Measurements from ENCODE around the gene NOX4. TPM values are rescaled to one million over a fixed set of nuclear protein-coding genes. Genes with fewer than 3 reads are reported as not detected.
"Not testable (repeated sequence)": the region's sequence is repeated elsewhere in the genome, so short reads cannot be mapped to it uniquely, and the experiment has no call there.

The NOX4 gene
- polyA plus RNA-seq, 1 donor = 62.9 TPM

DNA sequence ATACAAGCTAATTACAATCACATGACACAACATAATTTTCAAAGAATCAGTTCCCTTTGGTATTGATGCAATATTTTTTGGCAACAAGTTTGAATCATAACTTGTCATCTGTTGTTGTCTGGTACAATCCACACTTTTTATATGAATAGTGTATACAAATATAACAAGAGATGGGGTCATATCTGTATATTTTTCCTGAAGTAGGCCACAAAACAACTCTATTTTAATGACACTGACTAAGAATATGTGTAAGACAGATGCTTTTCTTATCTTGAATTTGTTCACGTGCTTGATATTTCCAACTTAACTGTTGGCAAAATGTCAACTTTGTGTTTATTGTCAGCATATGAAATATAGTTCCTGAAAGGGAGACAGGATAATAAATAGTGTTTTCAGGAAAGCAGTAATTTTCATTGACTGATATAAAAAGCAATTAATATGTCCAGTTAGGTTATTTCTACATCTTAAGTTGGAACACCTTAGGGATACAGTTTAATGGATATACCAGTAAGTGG is 27.9 kb downstream of the NOX4 start:
- DNase-seq = peak; percentile 30

DNA sequence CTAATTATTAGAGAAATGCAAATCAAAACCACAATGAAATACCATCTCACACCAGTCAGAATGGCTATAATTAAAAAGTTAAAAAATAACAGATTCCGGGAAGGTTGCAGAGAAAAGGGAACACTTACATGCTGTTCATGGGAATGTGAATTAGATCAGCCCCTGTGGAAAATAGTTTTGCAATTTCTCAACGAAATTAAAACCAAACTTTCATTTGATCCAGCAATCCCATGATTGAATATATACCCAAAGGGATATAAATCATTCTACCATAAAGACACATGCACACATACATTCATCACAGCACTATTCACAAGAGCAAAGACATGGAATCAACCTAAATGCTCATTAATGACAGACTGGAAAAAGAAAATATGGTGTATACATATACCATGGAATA is 32.5 kb downstream of the NOX4 start:
- DNase-seq = no peak

DNA sequence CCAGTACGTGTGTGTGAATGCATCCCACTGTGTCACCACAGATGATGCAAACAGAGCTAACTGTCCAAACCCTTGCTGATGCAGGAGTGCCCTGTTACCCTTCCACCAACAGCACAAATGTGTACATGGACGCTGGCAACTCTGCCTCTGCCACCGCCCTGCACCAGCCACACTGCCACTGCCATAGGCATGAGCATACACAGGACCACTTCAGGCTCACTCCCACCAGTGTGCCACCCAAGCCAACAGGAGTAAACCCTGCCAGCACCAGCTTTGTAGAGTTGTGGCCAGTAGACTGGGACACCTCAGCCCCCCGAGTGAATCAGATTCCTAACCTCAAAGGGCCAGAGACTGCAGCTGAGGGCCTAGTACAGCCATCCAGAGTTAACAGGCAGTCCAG is 34.0 kb downstream of the NOX4 start:
- DNase-seq = no peak

DNA sequence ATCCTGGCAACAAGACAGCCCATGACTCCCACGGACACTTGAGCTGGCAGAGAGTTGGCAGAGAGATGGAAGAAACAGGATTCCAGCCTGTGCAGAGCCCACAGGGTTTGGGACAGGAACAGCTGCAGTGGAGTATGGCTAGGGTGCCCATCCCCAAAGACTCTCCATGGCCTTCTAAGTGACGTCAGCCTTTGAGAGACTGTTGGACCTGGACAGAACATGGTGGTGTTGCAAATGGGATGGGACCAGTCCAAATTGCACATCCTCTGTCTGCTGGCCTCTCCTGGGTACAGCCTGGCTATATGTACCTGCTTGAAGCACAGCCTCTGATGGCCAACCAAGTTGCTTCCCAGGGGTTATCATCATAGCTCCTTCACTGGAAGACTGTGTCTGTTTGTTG is 34.5 kb downstream of the NOX4 start:
- DNase-seq = no peak

DNA sequence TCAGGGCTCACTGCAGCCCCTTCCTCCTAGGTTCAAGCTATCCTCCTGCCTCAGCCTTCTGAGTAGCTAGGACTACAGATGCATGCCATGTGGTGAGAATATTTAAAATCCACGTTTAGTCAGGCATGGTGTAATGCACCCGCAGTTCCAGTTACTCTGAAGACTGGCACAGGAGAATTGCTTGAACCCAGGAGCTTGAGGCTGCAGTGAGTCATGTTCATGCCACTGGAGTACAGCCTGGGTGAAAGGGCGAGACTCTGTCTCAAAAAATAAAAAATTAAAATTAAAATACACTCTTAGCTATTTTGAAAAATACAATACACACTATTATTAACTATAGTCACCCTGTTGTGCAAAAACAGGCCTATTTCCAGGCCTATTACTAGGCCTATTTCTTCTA is 38.4 kb downstream of the NOX4 start:
- no peak for DNase-seq

DNA sequence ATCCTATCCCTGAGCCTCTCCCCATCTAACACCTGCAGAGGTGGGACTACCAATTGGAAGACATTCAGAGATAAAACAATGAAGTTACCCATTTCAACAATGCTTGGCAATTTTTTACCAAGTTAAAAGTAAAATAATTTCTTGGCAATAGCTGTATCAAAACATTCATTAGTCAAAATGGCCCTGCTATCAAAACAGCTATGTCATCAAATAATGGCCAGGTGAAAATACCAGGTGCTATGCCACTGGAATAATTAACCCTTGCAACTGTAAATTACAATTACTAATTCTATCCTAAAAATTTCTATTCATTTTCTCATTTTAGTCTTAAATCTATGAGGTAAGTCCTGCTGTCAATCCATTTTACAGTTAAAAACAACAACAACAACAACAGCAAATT is 43.3 kb downstream of the NOX4 start:
- DNase-seq = no peak

DNA sequence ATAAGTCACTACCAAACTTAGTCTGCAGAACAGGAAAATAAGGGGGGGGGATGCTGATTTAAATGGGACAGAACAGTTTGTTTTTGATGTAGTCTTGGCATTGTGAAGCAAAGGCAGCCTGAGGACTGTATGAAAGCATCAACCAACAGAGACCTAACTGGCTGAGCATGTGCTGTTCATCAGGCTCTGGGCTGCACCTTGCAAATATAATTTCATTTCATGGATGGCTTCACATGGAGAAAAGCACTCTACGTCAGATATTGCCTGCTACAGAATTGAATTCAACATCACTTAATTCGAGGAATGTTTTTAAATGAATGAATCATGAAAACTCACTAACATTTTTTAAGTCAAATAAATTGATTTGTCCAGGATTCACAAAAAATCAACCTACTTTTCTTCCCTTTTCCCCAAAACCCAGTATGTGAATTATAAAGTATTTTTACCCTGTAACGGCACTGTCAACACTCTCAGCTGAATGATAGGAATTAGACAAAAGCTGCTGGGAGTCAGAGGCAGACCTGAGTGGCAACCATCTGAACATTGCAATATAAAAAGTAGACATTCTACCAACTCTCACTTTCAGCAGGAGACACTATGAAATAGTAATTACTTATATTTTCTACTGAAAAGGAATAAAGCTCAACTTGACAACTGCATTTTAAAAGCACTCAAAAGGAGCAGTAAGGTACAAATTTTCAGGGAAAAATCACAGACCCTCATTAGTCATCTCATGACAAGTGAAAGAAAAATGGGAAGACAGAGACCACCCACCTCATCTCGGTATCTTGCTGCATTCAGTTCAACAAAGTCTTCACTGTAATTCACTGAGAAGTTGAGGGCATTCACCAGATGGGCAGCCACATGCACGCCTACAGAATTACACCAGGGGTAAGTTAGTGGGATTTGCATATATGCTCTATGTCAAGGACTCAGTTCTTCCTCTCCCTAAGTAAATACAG is 47.5 kb downstream of the NOX4 start:
- DNase-seq = no peak

DNA sequence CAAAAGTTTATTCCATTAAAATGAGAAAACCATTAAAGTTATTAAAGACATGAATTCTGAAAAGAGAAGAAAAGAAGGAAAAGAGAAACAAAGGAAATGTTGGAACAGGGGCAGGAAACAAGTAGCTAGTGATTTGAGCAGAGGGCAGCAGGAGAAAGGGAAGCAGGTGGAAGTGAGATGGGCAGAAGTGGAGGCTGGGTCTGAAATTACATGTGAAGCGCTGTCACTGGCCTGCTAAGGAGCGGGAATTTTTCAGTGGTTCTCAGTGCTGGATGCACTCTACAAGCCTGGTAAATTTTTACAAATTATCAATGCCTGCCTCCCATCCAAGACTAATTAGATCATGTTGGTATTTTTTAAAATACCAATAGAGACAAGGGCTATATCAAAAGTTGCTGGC is 48.4 kb downstream of the NOX4 start:
- DNase-seq = no peak

DNA sequence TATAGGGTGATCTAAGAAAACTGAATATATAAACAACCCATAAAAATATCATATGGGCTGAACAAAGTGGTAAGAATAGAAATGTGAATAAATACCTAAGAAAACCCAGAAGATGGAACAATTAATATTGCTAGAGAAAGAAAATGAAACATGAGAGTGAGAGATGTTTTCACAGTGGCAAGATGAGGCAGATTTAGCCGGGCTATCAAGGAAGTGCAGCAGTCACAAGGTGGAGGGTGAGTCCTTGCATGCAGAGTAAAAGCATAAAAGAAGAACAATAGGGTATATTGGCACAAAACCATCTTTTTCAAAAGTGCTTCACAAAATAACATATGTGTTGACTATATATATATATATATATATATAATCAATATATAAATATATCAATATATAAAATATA is 49.6 kb downstream of the NOX4 start:
- no peak for DNase-seq

DNA sequence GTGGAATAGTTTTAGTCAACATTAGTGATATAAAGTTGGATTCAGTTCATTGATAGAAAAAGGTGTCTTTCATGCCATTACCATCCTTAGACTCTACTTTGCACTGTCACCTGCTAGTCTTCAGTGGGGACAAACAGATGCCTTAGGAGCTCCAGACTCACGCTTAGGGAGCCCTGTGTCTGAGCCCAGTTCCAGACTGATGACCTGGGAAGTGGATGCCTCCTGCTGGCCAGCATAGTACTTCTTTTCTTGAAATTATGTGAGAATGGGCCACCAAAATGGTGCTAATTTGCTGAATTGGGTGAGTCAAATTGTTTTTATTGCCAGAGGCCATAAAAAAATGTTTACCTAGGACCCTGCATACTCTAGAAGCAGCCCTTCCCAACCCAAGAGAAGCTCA is 53.9 kb downstream of the NOX4 start:
- no peak for DNase-seq

DNA sequence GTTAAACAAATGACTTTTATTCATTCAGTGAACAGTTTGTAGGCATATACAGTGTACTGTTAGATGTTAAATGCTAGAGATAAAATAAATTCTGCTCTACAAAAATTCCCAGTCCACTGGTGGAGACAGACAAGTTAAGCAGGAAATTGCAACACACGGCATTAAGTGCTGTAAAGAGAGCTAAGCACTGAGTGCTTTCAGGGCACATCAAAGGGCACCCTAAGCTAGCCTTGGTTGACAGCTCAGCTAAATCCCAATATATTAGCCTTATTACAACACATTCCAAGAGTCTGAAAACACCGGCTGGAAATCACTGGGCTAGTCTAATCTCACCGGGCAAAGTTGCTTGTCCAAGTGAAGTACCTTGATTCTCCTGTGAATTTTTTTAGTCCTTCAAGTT is 55.1 kb downstream of the NOX4 start:
- peak; percentile 21 for DNase-seq

DNA sequence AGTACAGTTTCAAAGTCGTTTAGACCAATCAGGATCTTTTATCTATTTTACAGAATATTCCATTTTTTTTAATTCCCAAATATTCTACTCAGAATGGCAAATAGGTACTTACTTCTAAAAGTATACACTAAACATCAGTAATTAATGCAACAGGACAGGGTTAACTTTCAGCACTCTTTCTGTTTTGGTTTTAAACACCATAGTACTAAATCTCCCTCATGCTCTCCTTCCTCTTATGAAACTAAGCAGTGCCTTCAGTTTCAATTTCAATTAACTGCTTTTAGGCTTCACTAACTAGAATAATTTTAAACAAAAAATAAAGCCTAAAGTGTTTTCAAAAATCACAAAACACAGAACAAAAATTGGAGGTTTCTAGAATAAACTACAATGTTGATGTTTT is 57.9 kb downstream of the NOX4 start:
- DNase-seq = no peak

DNA sequence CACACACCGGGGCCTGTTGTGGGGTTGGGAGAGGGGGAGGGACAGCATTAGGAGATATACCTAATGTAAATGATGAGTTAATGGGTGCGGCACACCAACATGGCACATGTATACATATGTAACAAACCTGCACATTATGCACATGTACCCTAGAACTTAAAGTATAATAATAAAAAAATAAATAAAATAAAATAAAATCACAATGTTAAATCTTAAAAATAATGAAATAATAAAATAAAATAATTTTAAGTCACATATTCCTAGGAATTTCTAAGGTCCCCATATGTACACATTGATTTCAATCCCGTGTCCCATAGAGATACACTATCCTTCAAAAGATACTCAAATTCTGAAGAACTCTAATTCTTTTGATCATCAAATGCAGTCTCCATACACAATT is 59.0 kb downstream of the NOX4 start:
- not testable (repeated sequence) for DNase-seq

DNA sequence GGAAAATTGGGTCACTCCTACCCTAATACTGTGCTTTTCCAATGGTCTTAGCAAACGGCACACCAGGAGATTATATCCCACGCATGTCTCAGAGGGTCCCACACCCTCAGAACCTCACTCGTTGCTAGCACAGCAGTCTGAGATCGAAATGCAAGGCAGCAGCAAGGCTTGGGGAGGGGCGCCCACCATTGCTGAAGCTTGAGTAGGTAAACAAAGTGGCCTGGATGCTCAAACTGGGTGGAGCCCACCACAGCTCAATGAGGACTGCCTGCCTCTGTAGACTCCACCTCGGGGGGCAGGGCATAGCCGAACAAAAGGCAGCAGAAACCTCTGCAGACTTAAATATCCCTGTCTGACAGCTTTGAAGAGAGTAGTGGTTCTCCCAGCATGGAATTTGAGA is 64.7 kb downstream of the NOX4 start:
- not testable (repeated sequence) for DNase-seq

DNA sequence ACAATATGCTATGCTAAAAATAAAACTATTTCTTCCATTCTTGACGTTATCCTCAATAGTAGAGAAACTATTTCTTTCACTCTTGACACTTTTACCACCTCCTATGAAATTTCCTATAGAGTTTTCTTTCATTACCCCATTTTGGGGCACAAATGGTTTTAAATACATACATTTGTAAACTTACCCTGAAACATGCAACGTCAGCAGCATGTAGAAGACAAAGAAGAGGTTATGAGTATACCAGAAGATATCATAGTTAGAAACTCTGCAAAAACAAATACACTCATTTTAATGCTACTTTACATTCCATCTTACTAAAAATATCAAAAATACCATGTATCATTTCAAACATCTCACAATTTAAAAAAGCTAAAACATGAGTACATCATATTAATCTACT is 69.5 kb downstream of the NOX4 start:
- DNase-seq = no peak

DNA sequence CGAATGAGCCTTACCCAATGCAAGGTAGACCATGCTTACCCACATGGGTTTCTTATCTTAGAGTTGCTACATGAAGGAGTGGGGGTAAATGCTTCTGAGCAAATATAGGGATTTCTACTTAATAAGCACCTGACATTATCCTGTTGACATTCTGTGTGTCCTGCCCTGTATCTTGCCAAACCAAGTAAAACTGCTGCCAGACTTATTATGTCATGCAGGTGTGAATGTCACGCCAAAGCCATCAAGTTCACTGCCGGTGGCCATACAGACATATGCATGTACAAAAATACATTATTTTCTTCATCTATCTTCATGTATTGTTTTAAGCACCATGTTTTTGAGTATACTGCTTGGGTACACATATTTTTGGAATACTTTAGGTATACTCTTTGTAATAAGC is 70.2 kb downstream of the NOX4 start:
- no peak for DNase-seq

DNA sequence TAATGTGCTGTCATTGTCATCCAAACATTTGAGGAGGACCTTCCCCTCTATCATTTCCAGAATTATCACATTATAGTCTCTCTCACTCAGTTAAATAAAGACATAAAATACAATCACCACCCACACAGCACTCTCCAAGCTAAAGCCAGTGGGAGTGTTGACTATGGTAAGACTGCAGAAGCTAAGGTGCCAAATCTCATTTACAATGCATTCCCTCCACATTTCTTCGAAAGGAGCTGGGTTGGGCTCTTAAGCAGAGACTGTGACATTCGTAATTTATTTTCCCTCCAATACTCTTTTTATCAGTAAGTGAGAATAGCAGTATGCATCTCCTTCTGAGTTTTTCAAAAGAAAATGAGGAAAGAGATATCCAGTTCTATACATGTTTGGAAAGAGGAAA is 74.2 kb downstream of the NOX4 start:
- DNase-seq = no peak

DNA sequence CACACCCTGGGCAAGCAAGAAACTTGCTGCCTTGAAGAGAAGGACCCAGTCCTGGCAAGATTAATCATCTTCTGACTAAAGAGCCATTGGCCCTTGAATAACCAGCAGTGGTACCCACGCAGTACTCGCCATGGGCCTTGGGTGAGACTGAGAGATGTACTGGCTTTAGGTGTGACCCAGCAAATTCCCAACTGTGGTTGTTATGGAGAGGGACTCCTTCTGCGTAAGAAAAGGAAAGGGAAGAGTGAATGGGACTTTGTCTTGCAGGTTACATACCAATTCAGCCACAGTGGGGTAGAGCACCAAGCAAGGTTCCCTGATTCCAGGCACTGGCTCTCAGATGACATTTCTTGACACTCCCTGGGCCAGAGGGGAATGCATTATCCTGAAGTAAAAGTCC is 80.1 kb downstream of the NOX4 start:
- not testable (repeated sequence) for DNase-seq

DNA sequence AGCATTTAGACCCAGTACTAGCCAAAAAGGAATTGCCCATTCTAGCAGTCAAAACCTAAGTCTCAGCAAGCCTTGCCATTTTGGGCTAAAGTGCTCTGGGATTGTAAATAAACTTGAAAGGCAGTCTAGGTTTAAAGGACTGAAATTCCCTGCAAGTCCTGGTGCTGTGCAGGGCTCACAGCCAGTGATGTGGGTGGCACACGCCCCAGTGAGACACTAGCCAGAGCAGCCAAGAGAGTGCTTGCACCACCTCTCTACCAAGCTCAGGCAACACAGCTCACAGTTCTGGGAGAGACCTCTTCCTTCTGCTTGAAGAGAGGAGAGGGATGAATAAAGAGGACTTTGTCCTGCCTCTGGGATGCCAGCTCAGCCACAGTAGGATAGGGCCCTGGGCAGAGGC is 80.5 kb downstream of the NOX4 start:
- DNase-seq = not testable (repeated sequence)

DNA sequence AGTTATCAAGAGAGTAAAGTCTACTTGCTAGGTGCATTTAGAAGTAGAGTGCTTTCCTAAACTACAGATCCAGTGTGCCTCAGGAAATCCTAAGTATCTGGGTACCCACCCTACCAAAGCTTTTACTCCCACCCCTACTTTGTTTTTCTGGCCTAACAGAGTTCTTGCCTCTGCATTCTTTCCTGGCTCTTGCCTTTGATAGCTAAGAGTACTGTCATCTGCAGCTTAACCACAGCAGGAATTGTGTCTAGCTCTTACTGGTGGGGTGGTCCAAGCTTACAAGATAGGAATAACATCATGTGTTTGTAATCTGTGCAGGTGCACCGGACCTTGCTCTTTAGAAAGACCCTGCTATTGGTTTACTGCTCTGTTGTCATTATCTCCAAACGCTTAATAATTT is 82.7 kb downstream of the NOX4 start:
- not testable (repeated sequence) for DNase-seq

DNA sequence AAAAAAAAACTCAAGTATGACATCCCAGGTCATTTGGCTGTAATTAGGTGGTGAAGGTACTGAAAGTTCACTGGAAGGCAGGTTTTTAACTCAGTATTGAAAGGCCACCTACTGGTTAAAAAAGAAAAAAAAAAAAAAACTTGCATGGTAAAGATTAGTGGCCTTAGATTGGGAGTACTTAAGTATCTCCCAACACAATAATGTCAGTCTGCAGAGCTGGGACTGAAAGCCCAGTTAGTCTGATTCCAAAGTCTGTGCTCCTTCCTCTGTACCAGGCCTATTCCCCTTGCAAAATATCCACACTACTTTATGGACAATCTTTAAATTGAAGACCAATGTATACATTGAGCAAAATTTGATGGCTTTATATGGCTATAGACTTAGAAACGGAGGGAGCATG is 85.5 kb downstream of the NOX4 start:
- DNase-seq = no peak

DNA sequence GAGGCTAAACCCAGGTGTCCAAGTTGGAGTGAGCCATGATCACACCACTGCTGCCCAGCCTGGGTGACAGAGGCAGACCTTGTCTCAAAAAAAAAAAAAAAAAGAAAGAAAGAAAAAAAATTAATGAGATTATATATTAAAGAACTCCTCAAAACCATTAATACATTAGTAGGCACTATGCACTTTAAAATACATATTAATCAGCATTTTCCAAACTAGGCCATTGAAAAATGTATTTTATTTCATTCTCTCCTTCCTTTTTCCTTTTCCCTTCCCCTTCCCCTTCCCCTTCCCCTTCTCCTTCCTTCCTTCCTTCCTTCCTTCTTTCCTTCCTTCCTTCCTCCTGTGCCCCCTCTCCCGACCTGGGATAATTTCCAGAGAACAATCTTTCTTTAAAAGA is 99.5 kb downstream of the NOX4 start:
- not testable (repeated sequence) for DNase-seq

DNA sequence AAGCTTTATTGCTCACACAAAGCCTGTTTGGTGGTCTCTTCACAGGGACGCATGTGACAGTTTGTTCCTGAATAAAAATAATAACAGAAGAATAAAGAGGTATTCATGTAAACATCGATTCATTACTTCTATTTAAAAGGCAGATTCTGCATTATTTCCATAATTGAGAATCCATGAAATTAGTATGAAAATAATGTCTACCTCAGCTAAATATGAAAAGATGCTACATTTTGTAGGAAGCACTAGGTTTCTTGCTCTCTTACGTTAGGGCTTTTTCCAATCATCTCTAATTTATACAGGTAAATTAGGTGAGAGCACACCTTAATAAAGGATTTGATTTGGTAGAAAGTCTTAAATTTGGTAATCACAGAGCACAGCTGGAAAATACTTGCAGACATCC is 103.7 kb downstream of the NOX4 start:
- DNase-seq = not testable (repeated sequence)

DNA sequence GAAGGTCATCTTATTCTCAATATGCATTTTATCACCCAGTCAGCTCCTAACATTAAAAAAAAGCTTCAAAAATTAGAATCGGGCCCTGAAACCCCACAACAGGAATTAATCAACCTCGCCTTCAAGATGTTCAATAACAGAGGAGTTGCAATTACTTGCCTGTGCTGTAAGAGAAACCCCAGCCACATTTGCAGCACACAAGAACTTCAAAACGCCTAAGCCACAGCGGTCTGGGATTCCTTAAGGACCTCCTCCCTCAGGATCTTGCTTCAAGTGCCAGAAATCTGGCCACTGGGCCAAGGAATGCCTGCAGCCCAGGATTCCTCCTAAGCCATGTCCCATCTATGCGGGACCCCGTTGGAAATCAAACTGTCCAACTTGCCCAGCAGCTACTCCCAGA is 108.2 kb downstream of the NOX4 start:
- DNase-seq = not testable (repeated sequence)

All from left kidney (tissue), 2 donors.